MM.1S (cell line): ENCODE measurements around the gene ITLN2.
A peak's percentile ranks its signal among the peaks of the same experiment; 100 is the strongest.
"Not testable (repeated sequence)": the region's sequence is repeated elsewhere in the genome, so short reads cannot be mapped to it uniquely, and the experiment has no call there.

ENCODE experiments used
- DNase-seq: peaks from one replicate; pipeline ENCODE4 v3.0.0-alpha.2; 2015
- H2AFZ ChIP-seq: fragments of 300-600 bp; sonication (generic); 2 replicates; pipeline ENCODE4 v1.6.0; 2016; ENCODE audit warnings: antibody characterized with exemption, low read length
- H3F3A ChIP-seq: fragments of 300-600 bp; sonication (generic); 2 replicates; pipeline ENCODE4 v1.6.1; 2016; ENCODE audit warnings: mild to moderate bottlenecking, antibody characterized with exemption, low read length, moderate library complexity, mixed read lengths; ENCODE audit not compliant: insufficient read depth
- H3K27ac ChIP-seq: fragments of 300-600 bp; sonication (generic); 2 replicates; pipeline ENCODE4 v1.5.1; 2016; ENCODE audit warnings: mild to moderate bottlenecking, low read length
- H3K27me3 ChIP-seq: fragments of 300-600 bp; sonication (generic); replicated peaks from 2 replicates; pipeline ENCODE4 v1.6.0; 2016; ENCODE audit warnings: low read length; ENCODE audit not compliant: insufficient read depth
- H3K36me3 ChIP-seq: fragments of 300-600 bp; sonication (generic); replicated peaks from 2 replicates; pipeline ENCODE4 v1.6.1; 2016; ENCODE audit warnings: mild to moderate bottlenecking, low read length, mixed read lengths; ENCODE audit not compliant: insufficient read depth
- H3K4me1 ChIP-seq: fragments of 300-600 bp; sonication (generic); 2 replicates; pipeline ENCODE4 v1.6.1; 2016; ENCODE audit warnings: low read length, mixed read lengths
- H3K4me2 ChIP-seq: fragments of 300-600 bp; sonication (generic); 2 replicates; pipeline ENCODE4 v1.6.0; 2016; ENCODE audit warnings: low read depth, low read length
- H3K4me3 ChIP-seq: fragments of 300-600 bp; sonication (generic); 2 replicates; pipeline ENCODE4 v1.5.1; 2016; ENCODE audit warnings: low read length, mixed read lengths
- H3K79me2 ChIP-seq: fragments of 300-600 bp; sonication (generic); 2 replicates; pipeline ENCODE4 v1.6.1; 2016; ENCODE audit warnings: mixed run types, low read length, mixed read lengths
- H3K9ac ChIP-seq: fragments of 300-600 bp; sonication (generic); 2 replicates; pipeline ENCODE4 v1.6.1; 2016; ENCODE audit warnings: low read length, mixed read lengths
- H3K9me2 ChIP-seq: fragments of 300-600 bp; sonication (generic); replicated peaks from 2 replicates; pipeline ENCODE4 v1.6.1; 2016; ENCODE audit warnings: mild to moderate bottlenecking, low read length, mixed read lengths; ENCODE audit not compliant: insufficient read depth
- H3K9me3 ChIP-seq: fragments of 300-600 bp; sonication (generic); replicated peaks from 2 replicates; pipeline ENCODE4 v1.6.1; 2016; ENCODE audit warnings: mild to moderate bottlenecking, low read length, mixed read lengths; ENCODE audit not compliant: insufficient read depth
- H4K20me1 ChIP-seq: fragments of 300-600 bp; sonication (generic); 2 replicates; pipeline ENCODE4 v1.6.1; 2016; ENCODE audit warnings: mild to moderate bottlenecking, low read length, moderate library complexity, mixed read lengths; ENCODE audit not compliant: insufficient read depth
- EZH2 ChIP-seq: fragments of 300-600 bp; sonication (generic); optimal IDR thresholded peaks from 2 replicates; pipeline ENCODE3; 2017; ENCODE audit warnings: low read depth, mild to moderate bottlenecking, antibody characterized with exemption, low read length, mixed read lengths
- EZH2phosphoT487 ChIP-seq: fragments of 300-600 bp; sonication (generic); IDR thresholded peaks from 2 replicates; pipeline ENCODE4 v1.6.1; 2018; ENCODE audit warnings: antibody characterized with exemption, low read length
- TF ChIP-seq, protein P1 (sequence below): fragments of 300-600 bp; sonication (generic); IDR thresholded peaks from 2 replicates; pipeline ENCODE4 v1.5.1; 2016; ENCODE audit warnings: antibody characterized with exemption, low read length, mixed read lengths

ITLN2 gene

GRCh38 chr1:160993544-160994193 lies 39.1 kb upstream of the ITLN2 start:
- Histone ChIP-seq H3K9me2 (no peaks in the 10 kb centered on the region), H2AFZ (no peak overlapping the region), H3K9me3 (no peaks in the 10 kb centered on the region), H3K27ac (no peak overlapping the region), H3K79me2 (no peaks in the 10 kb centered on the region), H3K36me3 (0 out of 2 replicates have a peak, but pooled peaks cover 1% of the 10 kb centered on the region), H3K9ac (no peak overlapping the region), H3K4me3 (no peak overlapping the region), H3F3A (peaks cover 12% of the 10 kb centered on the region), H3K27me3 (no peaks in the 10 kb centered on the region), H3K4me2 (no peak overlapping the region), H4K20me1 (no peaks in the 10 kb centered on the region), H3K4me1 (no peaks in the 10 kb centered on the region)
- TF ChIP-seq EZH2phosphoT487 (no peak), EZH2 (no peak)
- TF ChIP-seq, protein P1, sequence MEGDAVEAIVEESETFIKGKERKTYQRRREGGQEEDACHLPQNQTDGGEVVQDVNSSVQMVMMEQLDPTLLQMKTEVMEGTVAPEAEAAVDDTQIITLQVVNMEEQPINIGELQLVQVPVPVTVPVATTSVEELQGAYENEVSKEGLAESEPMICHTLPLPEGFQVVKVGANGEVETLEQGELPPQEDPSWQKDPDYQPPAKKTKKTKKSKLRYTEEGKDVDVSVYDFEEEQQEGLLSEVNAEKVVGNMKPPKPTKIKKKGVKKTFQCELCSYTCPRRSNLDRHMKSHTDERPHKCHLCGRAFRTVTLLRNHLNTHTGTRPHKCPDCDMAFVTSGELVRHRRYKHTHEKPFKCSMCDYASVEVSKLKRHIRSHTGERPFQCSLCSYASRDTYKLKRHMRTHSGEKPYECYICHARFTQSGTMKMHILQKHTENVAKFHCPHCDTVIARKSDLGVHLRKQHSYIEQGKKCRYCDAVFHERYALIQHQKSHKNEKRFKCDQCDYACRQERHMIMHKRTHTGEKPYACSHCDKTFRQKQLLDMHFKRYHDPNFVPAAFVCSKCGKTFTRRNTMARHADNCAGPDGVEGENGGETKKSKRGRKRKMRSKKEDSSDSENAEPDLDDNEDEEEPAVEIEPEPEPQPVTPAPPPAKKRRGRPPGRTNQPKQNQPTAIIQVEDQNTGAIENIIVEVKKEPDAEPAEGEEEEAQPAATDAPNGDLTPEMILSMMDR: peak; percentile 44
- DNase-seq: peak; percentile 51

- H3K27ac ChIP-seq, H3K4me3 ChIP-seq, H3K4me1 ChIP-seq, H3K27me3 ChIP-seq, H3K9me2 ChIP-seq, DNase-seq, H4K20me1 ChIP-seq, H3K36me3 ChIP-seq, H3K4me2 ChIP-seq, H3K79me2 ChIP-seq, H2AFZ ChIP-seq, H3K9ac ChIP-seq, H3K9me3 ChIP-seq: not testable (repeated sequence)
- H3F3A ChIP-seq: peaks cover 12% of the 10 kb centered on the region
Measured at GRCh38 chr1:160992036-160992435, 37.4 kb upstream of the ITLN2 start.

DNA sequence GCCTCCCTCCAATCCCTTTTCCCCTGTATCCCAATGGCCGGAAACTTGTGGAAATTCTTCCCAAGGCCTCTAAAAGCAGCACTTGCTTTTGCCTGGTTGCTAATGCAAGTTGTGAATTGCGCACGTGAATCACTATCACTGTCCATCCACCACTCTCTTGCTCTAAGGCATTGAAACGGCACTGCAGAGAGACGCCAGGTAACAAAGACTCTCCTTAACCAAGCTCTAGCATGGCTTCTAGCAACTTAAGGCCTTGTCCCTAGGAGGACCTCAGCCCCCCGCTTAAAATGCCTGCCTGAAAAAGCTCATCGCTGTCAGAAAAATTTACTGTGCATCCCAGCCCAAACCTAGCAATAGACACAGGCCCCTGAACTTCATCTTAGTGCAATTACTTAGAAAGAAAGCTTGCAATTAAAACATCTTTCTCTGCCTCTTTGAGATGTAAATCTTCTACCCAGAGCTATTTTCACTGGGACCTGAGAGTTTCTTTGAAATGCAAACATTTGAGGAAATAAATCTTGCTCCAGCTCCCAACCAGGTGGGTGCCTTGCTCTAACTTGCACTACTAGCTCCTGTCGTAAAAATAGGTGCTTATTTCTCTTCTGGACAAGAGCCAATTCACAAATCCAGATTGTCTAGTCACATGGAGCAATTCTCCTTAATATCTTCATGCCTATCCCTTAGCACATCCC lies 32.9 kb upstream of the ITLN2 start:
- H3K4me2 ChIP-seq: no peak overlapping the region
- H3K27me3 ChIP-seq: no peaks in the 10 kb centered on the region
- no peaks in the 10 kb centered on the region for H3K9me3 ChIP-seq
- no peak overlapping the region for H3K4me3 ChIP-seq
- no peaks in the 10 kb centered on the region for H3K9me2 ChIP-seq
- no peak for TF ChIP-seq EZH2phosphoT487
- TF ChIP-seq EZH2: no peak
- TF ChIP-seq, protein P1: no peak
- H3K9ac ChIP-seq: no peak overlapping the region
- DNase-seq: no peak
- H3F3A ChIP-seq: peaks cover 7% of the 10 kb centered on the region
- H3K36me3 ChIP-seq: no peaks in the 10 kb centered on the region
- H3K4me1 ChIP-seq: no peaks in the 10 kb centered on the region
- no peaks in the 10 kb centered on the region for H3K79me2 ChIP-seq
- no peak overlapping the region for H3K27ac ChIP-seq
- no peak overlapping the region for H2AFZ ChIP-seq
- H4K20me1 ChIP-seq: no peaks in the 10 kb centered on the region

DNA sequence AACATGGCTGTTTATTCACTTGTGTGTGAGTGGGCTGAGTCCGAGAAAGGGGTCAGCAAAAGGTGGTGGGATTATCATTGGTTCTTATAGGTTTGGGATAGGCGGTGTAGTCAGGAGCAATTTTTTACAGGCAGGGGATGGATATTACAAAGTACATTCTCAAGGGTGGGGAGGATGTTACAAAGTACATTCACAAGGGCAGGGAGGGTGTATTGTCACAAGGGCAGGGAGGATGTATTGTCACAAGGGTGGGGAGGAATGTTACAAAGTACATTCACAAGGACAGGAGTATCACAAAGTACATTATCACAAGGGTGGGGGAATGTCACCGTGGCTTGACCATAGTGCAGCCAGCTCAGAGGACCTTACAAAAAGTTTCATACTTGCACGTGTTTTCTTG lies 31.1 kb upstream of the ITLN2 start:
- Histone ChIP-seq H3K9me3 (no peaks in the 10 kb centered on the region), H3K4me3 (no peak overlapping the region), H3K27ac (no peak overlapping the region), H3K9me2 (no peaks in the 10 kb centered on the region), H3F3A (peaks cover 5% of the 10 kb centered on the region), H2AFZ (no peak overlapping the region), H3K9ac (no peak overlapping the region), H3K79me2 (no peaks in the 10 kb centered on the region), H4K20me1 (no peaks in the 10 kb centered on the region), H3K36me3 (no peaks in the 10 kb centered on the region), H3K4me1 (no peaks in the 10 kb centered on the region), H3K27me3 (no peaks in the 10 kb centered on the region), H3K4me2 (no peak overlapping the region)
- no peak for DNase-seq
- TF ChIP-seq EZH2phosphoT487 (no peak), EZH2 (no peak)
- TF ChIP-seq, protein P1: no peak
